Psoas muscle (tissue), 8 donors: ENCODE data around the gene SMIM13. TPM values are rescaled to one million over a fixed set of nuclear protein-coding genes. Genes with fewer than 3 reads are reported as not detected.

Source experiments
- ATAC-seq, 4 donors: fragments of 200-7000 bp; cut with Tn5 transposase; one replicate each; pipeline ENCODE4 v1.9.1; 2020; ENCODE audit warnings: moderate library complexity in 3 of 4, mild to moderate bottlenecking in 2 of 4
- DNase-seq, 2 donors: peaks; one replicate each; pipeline ENCODE4 v3.0.0-alpha.2; 2020
- H3K27ac ChIP-seq: fragments of 200-600 bp; one replicate; pipeline ENCODE4 v1.8.0; 2022
- H3K27me3 ChIP-seq, 3 donors: fragments of 200-600 bp in 1 of 3; one replicate each; pipeline versions ENCODE4 v1.6.1 to v1.8.0; 2013 to 2022; ENCODE audit warnings: low read length in 2 of 3, mild to moderate bottlenecking in 2 of 3, moderate library complexity in 1 of 3; ENCODE audit not compliant: insufficient read depth in 3 of 3
- H3K36me3 ChIP-seq, 2 donors: fragments of 200-600 bp in 1 of 2; one replicate each; pipeline versions ENCODE4 v1.6.1 to v1.8.0; 2013 to 2022; ENCODE audit warnings: low read depth in 1 of 2, mild to moderate bottlenecking in 1 of 2, moderate library complexity in 1 of 2; ENCODE audit not compliant: insufficient read depth in 1 of 2
- H3K4me1 ChIP-seq: fragments of 200-600 bp; one replicate; pipeline ENCODE4 v1.8.0; 2022
- H3K4me3 ChIP-seq: fragments of 200-600 bp; one replicate; pipeline ENCODE4 v1.8.0; 2022; ENCODE audit warnings: mild to moderate bottlenecking
- H3K9me3 ChIP-seq: fragments of 200-600 bp; one replicate; pipeline ENCODE4 v1.8.0; 2022
- WGBS, 3 donors: extraction: QIAGEN DNeasy Blood & Tissue Kit; methylation state at CpG; one replicate each; pipeline versions ENCODE4 v1.1.6 to v1.1.7; 2013; 5-methylcytosine and 5-hydroxymethylcytosine counted together
- intact Hi-C, 2 donors: fragments of 100-400 bp; cut with DNase I; formaldehyde crosslinking; loops; one replicate each; pipeline versions ENCODE4 v1.11.0 to v1.14.2; 2022
- polyA plus RNA-seq, 3 donors: library from polyadenylated mRNA; stranded (reverse); fragments of 200-250 nt; gene quantifications; one replicate each; pipeline ENCODE4 v1.2.3, GENCODE V29; 2013
- total RNA-seq, 4 donors: library from RNA; stranded (reverse); fragmentation: NEBNext Ultra II Directional in 2 of 4; extraction: Animal tissue kit (Norgen Biotek cat#: 25700) in 2 of 4; gene quantifications; one replicate each; pipeline versions ENCODE4 v1.2.1 to v1.2.4, GENCODE V29; 2021 to 2023
- TF ChIP-seq, protein P1 (sequence below): fragments of 200-600 bp; IDR thresholded peaks from one replicate; pipeline ENCODE4 v1.8.0; 2022; ENCODE audit warnings: antibody characterized with exemption
- donor health status: healthy with polysubstance abuse.
- donor health status: DM: no; HTN: no; CAD: no; lungs with moderate emphysema.
- donor health status: Bipolar disorder and iron deficiency.
- donor health status: healthy.
- donor health status: DM: yes; HTN: yes; CAD: no.
- donor health status: DM: no; HTN: no; CAD: no.
- donor health status: DM: no; HTN: no; CAD: no.
- donor health status: DM: yes; HTN: yes; CAD: no.

The SMIM13 gene
- total and polyA plus RNA-seq, 7 donors = 5.6 to 19.1 (median 10.5) TPM

GRCh38 chr6:11093376-11093625 lies 333 bp upstream of the SMIM13 start:
- no peaks in the 10 kb centered on the region for H3K27me3 ChIP-seq
- no peaks in the 10 kb centered on the region for H3K9me3 ChIP-seq
- ATAC-seq (peak in 3 of 4 donors; percentile 5 to 17 (median 8)), DNase-seq (no peak)
- peak overlapping the region; percentile 92 for H3K27ac ChIP-seq
- TF ChIP-seq, protein P1, sequence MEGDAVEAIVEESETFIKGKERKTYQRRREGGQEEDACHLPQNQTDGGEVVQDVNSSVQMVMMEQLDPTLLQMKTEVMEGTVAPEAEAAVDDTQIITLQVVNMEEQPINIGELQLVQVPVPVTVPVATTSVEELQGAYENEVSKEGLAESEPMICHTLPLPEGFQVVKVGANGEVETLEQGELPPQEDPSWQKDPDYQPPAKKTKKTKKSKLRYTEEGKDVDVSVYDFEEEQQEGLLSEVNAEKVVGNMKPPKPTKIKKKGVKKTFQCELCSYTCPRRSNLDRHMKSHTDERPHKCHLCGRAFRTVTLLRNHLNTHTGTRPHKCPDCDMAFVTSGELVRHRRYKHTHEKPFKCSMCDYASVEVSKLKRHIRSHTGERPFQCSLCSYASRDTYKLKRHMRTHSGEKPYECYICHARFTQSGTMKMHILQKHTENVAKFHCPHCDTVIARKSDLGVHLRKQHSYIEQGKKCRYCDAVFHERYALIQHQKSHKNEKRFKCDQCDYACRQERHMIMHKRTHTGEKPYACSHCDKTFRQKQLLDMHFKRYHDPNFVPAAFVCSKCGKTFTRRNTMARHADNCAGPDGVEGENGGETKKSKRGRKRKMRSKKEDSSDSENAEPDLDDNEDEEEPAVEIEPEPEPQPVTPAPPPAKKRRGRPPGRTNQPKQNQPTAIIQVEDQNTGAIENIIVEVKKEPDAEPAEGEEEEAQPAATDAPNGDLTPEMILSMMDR = no peak
- H3K4me3 ChIP-seq = peak overlapping the region; percentile 88
- peaks cover 18% of the 10 kb centered on the region for H3K4me1 ChIP-seq
- H3K36me3 ChIP-seq = peaks cover 0 to 5% of the 10 kb centered on the region in 2 donors
- 0% methylated on average over 17 of the region's 17 CpGs for WGBS, 3 donors
- intact Hi-C loops = no loop called here

GRCh38 chr6:11094411-11094851 lies 797 bp downstream of the SMIM13 start:
- Histone ChIP-seq H3K4me3 (peak overlapping the region; percentile 88), H3K9me3 (no peaks in the 10 kb centered on the region), H3K27me3 (no peaks in the 10 kb centered on the region), H3K36me3 (peaks cover 0 to 5% of the 10 kb centered on the region in 2 donors), H3K4me1 (peaks cover 18% of the 10 kb centered on the region), H3K27ac (peak overlapping the region; percentile 92)
- TF ChIP-seq, protein P1 = no peak
- DNase-seq (peak; percentile 35 to 69), ATAC-seq (peak in 2 of 4 donors; percentile 31 to 34)
- intact Hi-C loops = no loop called here
- WGBS, 3 donors = 0 to 1% (median 1%) methylated on average over 15 of the region's 15 CpGs

DNA sequence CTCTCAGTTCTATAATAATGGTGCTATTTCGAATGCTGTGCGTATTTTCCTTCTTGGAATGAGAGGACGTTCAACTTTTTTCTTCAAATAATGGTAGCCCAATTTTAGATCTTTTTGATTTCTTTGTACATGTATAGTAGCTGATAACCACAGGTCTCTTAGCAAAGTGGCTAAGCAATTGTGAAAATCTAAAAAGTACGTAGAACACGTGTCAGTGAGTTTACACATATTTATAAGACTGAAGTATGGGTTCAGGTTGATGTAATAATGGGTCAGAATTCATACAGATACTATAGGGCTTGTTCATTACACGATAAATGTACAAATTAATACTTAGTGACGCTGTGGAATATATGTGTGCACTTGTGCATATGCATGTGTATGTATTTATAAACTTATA lies 1.3 kb downstream of the SMIM13 start:
- DNase-seq (no peak), ATAC-seq (no peak)
- Histone ChIP-seq H3K9me3 (no peaks in the 10 kb centered on the region), H3K27ac (peak overlapping the region; percentile 92), H3K4me1 (peaks cover 18% of the 10 kb centered on the region), H3K27me3 (no peaks in the 10 kb centered on the region), H3K36me3 (peaks cover 0 to 5% of the 10 kb centered on the region in 2 donors), H3K4me3 (peak overlapping the region; percentile 88)
- intact Hi-C loops = no loop called here
- TF ChIP-seq, protein P1 = no peak
- WGBS, 3 donors = 32 to 43% (median 37%) methylated on average over 7 of the region's 7 CpGs

- DNase-seq = no peak
- peaks cover 0 to 5% of the 10 kb centered on the region in 2 donors for H3K36me3 ChIP-seq
- 67 to 81% (median 76%) methylated on average over 4 of the region's 4 CpGs for WGBS, 3 donors
- no peak overlapping the region for H3K4me3 ChIP-seq
- TF ChIP-seq, protein P1 = no peak
- H3K9me3 ChIP-seq = no peaks in the 10 kb centered on the region
- ATAC-seq = no peak
- H3K4me1 ChIP-seq = peaks cover 20% of the 10 kb centered on the region
- intact Hi-C loops = no loop called here
- H3K27ac ChIP-seq = no peak overlapping the region
- no peaks in the 10 kb centered on the region for H3K27me3 ChIP-seq
Measured at GRCh38 chr6:11096109-11096508, 2.5 kb downstream of the SMIM13 start.

DNA sequence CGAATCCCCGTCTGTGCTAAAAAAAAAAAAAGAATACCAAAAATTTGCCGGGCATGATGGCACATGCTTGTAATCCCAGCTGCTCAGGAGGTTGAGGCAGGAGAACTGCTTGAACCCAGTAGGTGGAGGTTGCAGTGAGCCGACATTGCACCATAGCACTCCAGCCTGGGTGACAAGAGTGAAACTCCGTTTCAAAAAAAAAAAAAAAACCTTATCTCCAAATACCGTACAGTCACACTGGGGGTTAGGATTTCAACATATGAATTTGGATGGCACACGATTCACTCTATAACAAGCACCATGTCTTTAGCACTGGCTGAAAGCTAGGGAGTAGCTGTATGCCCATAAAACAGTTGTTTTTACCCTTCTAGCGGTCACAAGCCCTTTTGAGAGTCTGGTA lies 3.8 kb downstream of the SMIM13 start:
- intact Hi-C loops = no loop called here
- H3K9me3 ChIP-seq = no peaks in the 10 kb centered on the region
- no peak overlapping the region for H3K27ac ChIP-seq
- H3K36me3 ChIP-seq = peaks cover 0 to 5% of the 10 kb centered on the region in 2 donors
- ATAC-seq (no peak), DNase-seq (no peak)
- H3K4me3 ChIP-seq = no peak overlapping the region
- H3K4me1 ChIP-seq = peaks cover 23% of the 10 kb centered on the region
- no peaks in the 10 kb centered on the region for H3K27me3 ChIP-seq
- 79 to 87% (median 83%) methylated on average over 8 of the region's 8 CpGs for WGBS, 3 donors
- TF ChIP-seq, protein P1 = no peak
